Neuronal stem cell (in vitro differentiated cells): ENCODE results near the gene CD300LF.
A peak's percentile ranks its signal among the peaks of the same experiment; 100 is the strongest.

Experiments
- DNase-seq: peaks from one replicate; pipeline ENCODE4 v3.0.0-alpha.2; 2013; ENCODE audit warnings: low spot score
- H2AFZ ChIP-seq: one replicate; pipeline ENCODE4 v1.6.1; 2013; ENCODE audit warnings: mild to moderate bottlenecking, low read length, inconsistent platforms
- H2AK5ac ChIP-seq: 2 replicates; pipeline ENCODE4 v1.6.1; 2013; ENCODE audit warnings: low read depth, mild to moderate bottlenecking, inconsistent platforms, low read length, moderate library complexity, mixed read lengths
- H2BK120ac ChIP-seq: 2 replicates; pipeline ENCODE4 v1.6.1; 2013; ENCODE audit warnings: low read depth, mild to moderate bottlenecking, inconsistent platforms, low read length, moderate library complexity, mixed read lengths
- H2BK12ac ChIP-seq: one replicate; pipeline ENCODE4 v1.6.1; 2013; ENCODE audit warnings: low read length, inconsistent platforms
- H2BK15ac ChIP-seq: 2 replicates; pipeline ENCODE4 v1.6.1; 2013; ENCODE audit warnings: mild to moderate bottlenecking, low read length, inconsistent platforms, mixed read lengths
- H2BK5ac ChIP-seq: one replicate; pipeline ENCODE4 v1.6.1; 2013; ENCODE audit warnings: inconsistent platforms, mild to moderate bottlenecking, low read length, moderate library complexity
- H3K14ac ChIP-seq: one replicate; pipeline ENCODE4 v1.6.1; 2013; ENCODE audit warnings: low read length, inconsistent platforms
- H3K18ac ChIP-seq: 2 replicates; pipeline ENCODE4 v1.6.1; 2013; ENCODE audit warnings: low read length, inconsistent platforms
- H3K23ac ChIP-seq: 2 replicates; pipeline ENCODE4 v1.6.1; 2013; ENCODE audit warnings: low read depth, mild to moderate bottlenecking, mixed read lengths, low read length, inconsistent platforms; ENCODE audit not compliant: poor library complexity
- H3K27ac ChIP-seq: replicated peaks from 3 replicates; pipeline ENCODE4 v1.5.1; 2013; ENCODE audit warnings: low read length, inconsistent platforms
- H3K27me3 ChIP-seq, 3 experiments: 2 replicates each; pipeline ENCODE4 v1.6.1; 2013; ENCODE audit warnings: low read length in 3 of 3, mild to moderate bottlenecking in 2 of 3, inconsistent platforms in 1 of 3, low read depth in 1 of 3, mixed read lengths in 1 of 3, moderate library complexity in 1 of 3; ENCODE audit not compliant: control insufficient read depth in 3 of 3, insufficient read depth in 3 of 3
- H3K36me3 ChIP-seq, 2 donors: replicated peaks in 1 of 2; 2 replicates each; pipeline ENCODE4 v1.6.1; 2013; ENCODE audit warnings: low read length in 2 of 2; ENCODE audit not compliant: control insufficient read depth in 2 of 2, insufficient read depth in 2 of 2
- H3K4ac ChIP-seq: 2 replicates; pipeline ENCODE4 v1.6.1; 2013; ENCODE audit warnings: inconsistent platforms, mild to moderate bottlenecking, low read length, moderate library complexity
- H3K4me1 ChIP-seq, 2 donors: 1 replicate in 1 of 2; 2 replicates in 1 of 2; pipeline ENCODE4 v1.6.1; 2013; ENCODE audit warnings: low read length in 2 of 2, low read depth in 1 of 2; ENCODE audit not compliant: control insufficient read depth in 2 of 2, insufficient read depth in 1 of 2
- H3K4me2 ChIP-seq: one replicate; pipeline ENCODE4 v1.6.1; 2013; ENCODE audit warnings: mild to moderate bottlenecking, low read length, inconsistent platforms; ENCODE audit not compliant: insufficient read depth, poor library complexity, severe bottlenecking
- H3K4me3 ChIP-seq, 2 donors: 2 replicates each; pipeline ENCODE4 v1.5.1; 2013; ENCODE audit warnings: low read length in 2 of 2, mild to moderate bottlenecking in 2 of 2, inconsistent platforms in 1 of 2, moderate library complexity in 1 of 2
- H3K79me1 ChIP-seq: one replicate; pipeline ENCODE4 v1.6.1; 2013; ENCODE audit warnings: low read depth, mild to moderate bottlenecking, inconsistent platforms, low read length, moderate library complexity
- H3K9ac ChIP-seq: one replicate; pipeline ENCODE4 v1.6.1; 2013; ENCODE audit warnings: mild to moderate bottlenecking, low read depth, low read length, inconsistent platforms; ENCODE audit not compliant: poor library complexity
- H3K9me3 ChIP-seq, 2 donors: replicated peaks in 1 of 2; 2 replicates each; pipeline versions ENCODE3 to v1.6.1; 2013; ENCODE audit warnings: low read length in 2 of 2, mild to moderate bottlenecking in 2 of 2, inconsistent platforms in 1 of 2, low read depth in 1 of 2, mixed read lengths in 1 of 2, moderate library complexity in 1 of 2; ENCODE audit not compliant: control insufficient read depth in 2 of 2, insufficient read depth in 1 of 2
- H4K8ac ChIP-seq: one replicate; pipeline ENCODE4 v1.6.1; 2013; ENCODE audit warnings: low read depth, mild to moderate bottlenecking, inconsistent platforms, low read length, moderate library complexity
- H4K91ac ChIP-seq: one replicate; pipeline ENCODE4 v1.6.1; 2013; ENCODE audit warnings: low read length, low read depth, mild to moderate bottlenecking, inconsistent platforms; ENCODE audit not compliant: poor library complexity
- WGBS, 2 donors: extraction: QIAGEN DNeasy Blood & Tissue Kit; methylation state at CpG; one replicate each; pipeline ENCODE4 v1.1.7; 2013; ENCODE audit warnings: missing lambda C conversion rate in 2 of 2, mixed read lengths in 1 of 2; ENCODE audit not compliant: insufficient read length in 2 of 2, insufficient replicate concordance in 1 of 2; ENCODE audit errors: extremely low coverage in 2 of 2; 5-methylcytosine and 5-hydroxymethylcytosine counted together

The CD300LF gene

GRCh38 chr17:74699236-74699635, 13.5 kb downstream of the CD300LF start:
- no peak overlapping the region for H3K9ac ChIP-seq

GRCh38 chr17:74698069-74698468, 14.7 kb downstream of the CD300LF start:
- no peak overlapping the region for H3K4me3 ChIP-seq
- H3K36me3 ChIP-seq = no peaks in the 10 kb centered on the region
- H3K27me3 ChIP-seq = peaks cover 0 to 34% (median 0%) of the 10 kb centered on the region in 3 experiments
- no peak overlapping the region for H2BK12ac ChIP-seq
- H3K79me1 ChIP-seq = no peaks in the 10 kb centered on the region
- H2BK15ac ChIP-seq = peak overlapping the region; percentile 43
- peak overlapping the region; percentile 25 for H3K14ac ChIP-seq
- H4K91ac ChIP-seq = no peak overlapping the region
- H3K27ac ChIP-seq = no peak overlapping the region
- H4K8ac ChIP-seq = no peak overlapping the region
- WGBS, 2 donors = no CpG with 5 or more reads among the region's 7 CpGs
- peak overlapping the region; percentile 30 for H3K9ac ChIP-seq
- peaks cover 0 to 2% of the 10 kb centered on the region in 2 donors for H3K4me1 ChIP-seq
- no peaks in the 10 kb centered on the region for H3K9me3 ChIP-seq
- H2BK120ac ChIP-seq = no peak overlapping the region
- no peak overlapping the region for H3K23ac ChIP-seq
- peak overlapping the region; percentile 15 for H3K18ac ChIP-seq
- no peak overlapping the region for H2AFZ ChIP-seq
- H2AK5ac ChIP-seq = no peak overlapping the region
- DNase-seq = no peak
- no peak overlapping the region for H2BK5ac ChIP-seq
- no peak overlapping the region for H3K4me2 ChIP-seq
- no peak overlapping the region for H3K4ac ChIP-seq

More at GRCh38 chr17:74699236-74699635, 13.5 kb downstream of the CD300LF start:
- Histone ChIP-seq H4K91ac (no peak overlapping the region), H3K4me3 (no peak overlapping the region), H3K23ac (no peak overlapping the region), H3K27me3 (peaks cover 0 to 41% (median 0%) of the 10 kb centered on the region in 3 experiments), H3K4ac (no peak overlapping the region), H2AK5ac (no peak overlapping the region), H3K4me2 (no peak overlapping the region), H2BK12ac (no peak overlapping the region), H3K4me1 (peaks cover 0 to 2% of the 10 kb centered on the region in 2 donors), H2BK5ac (no peak overlapping the region), H2AFZ (no peak overlapping the region), H3K27ac (no peak overlapping the region), H3K18ac (no peak overlapping the region), H3K14ac (no peak overlapping the region), H2BK120ac (no peak overlapping the region), H3K79me1 (no peaks in the 10 kb centered on the region), H3K9me3 (no peaks in the 10 kb centered on the region), H4K8ac (no peak overlapping the region), H2BK15ac (no peak overlapping the region), H3K36me3 (no peaks in the 10 kb centered on the region)
- DNase-seq = no peak
- no CpG with 5 or more reads among the region's 9 CpGs for WGBS, 2 donors

DNA sequence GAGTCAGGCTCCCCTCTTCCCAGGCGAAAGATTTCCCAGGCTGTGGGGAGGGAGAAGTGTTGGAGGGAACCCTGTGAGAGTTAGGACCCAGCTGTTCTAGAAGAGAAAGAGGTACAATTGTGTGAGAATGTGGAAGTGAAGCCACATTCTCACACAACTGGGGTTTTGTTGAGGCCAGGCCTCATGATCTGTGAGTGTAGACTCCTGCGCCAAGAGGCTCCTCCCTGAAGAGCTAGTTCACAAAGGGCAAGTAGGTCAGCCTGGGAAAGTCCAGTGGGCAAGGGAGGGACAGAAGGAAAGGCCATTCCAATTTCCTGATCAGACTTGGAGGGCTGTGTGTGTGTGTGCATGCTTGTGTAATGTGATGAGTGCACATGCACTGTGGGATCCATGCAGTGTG, 15.2 kb downstream of the CD300LF start:
- no peak overlapping the region for H4K91ac ChIP-seq
- no peak overlapping the region for H2AK5ac ChIP-seq
- no peaks in the 10 kb centered on the region for H3K79me1 ChIP-seq
- no peak overlapping the region for H2BK5ac ChIP-seq
- no peak overlapping the region for H3K23ac ChIP-seq
- peaks cover 0 to 38% (median 0%) of the 10 kb centered on the region in 3 experiments for H3K27me3 ChIP-seq
- no peak overlapping the region for H3K18ac ChIP-seq
- no peak overlapping the region for H3K4me2 ChIP-seq
- no peak overlapping the region for H3K27ac ChIP-seq
- peak overlapping the region; percentile 25 for H3K14ac ChIP-seq
- no peak for DNase-seq
- H3K9ac ChIP-seq = no peak overlapping the region
- no peaks in the 10 kb centered on the region for H3K36me3 ChIP-seq
- no peak overlapping the region for H2BK120ac ChIP-seq
- H3K9me3 ChIP-seq = no peaks in the 10 kb centered on the region
- no peak overlapping the region for H3K4me3 ChIP-seq
- no peak overlapping the region for H2AFZ ChIP-seq
- peak overlapping the region; percentile 43 for H2BK15ac ChIP-seq
- WGBS, 2 donors = no CpG with 5 or more reads among the region's 2 CpGs
- H2BK12ac ChIP-seq = no peak overlapping the region
- H3K4me1 ChIP-seq = peaks cover 0 to 2% of the 10 kb centered on the region in 2 donors
- H4K8ac ChIP-seq = no peak overlapping the region
- no peak overlapping the region for H3K4ac ChIP-seq

- Histone ChIP-seq H3K18ac (no peak overlapping the region), H3K79me1 (no peaks in the 10 kb centered on the region), H3K4ac (no peak overlapping the region), H3K4me3 (no peak overlapping the region), H2BK5ac (no peak overlapping the region), H3K4me2 (no peak overlapping the region), H3K36me3 (no peaks in the 10 kb centered on the region), H2BK15ac (no peak overlapping the region), H3K27ac (no peak overlapping the region), H3K14ac (no peak overlapping the region), H3K23ac (peak overlapping the region; percentile 71), H3K27me3 (peaks cover 0 to 39% (median 0%) of the 10 kb centered on the region in 3 experiments), H4K8ac (no peak overlapping the region), H3K9me3 (no peaks in the 10 kb centered on the region), H2AK5ac (peak overlapping the region; percentile 11), H2BK12ac (peak overlapping the region; percentile 30), H2AFZ (no peak overlapping the region), H3K4me1 (peaks cover 0 to 2% of the 10 kb centered on the region in 2 donors), H3K9ac (peak overlapping the region; percentile 54), H2BK120ac (no peak overlapping the region), H4K91ac (no peak overlapping the region)
- no CpG with 5 or more reads among the region's 11 CpGs for WGBS, 2 donors
- no peak for DNase-seq
These were observed 17.1 kb downstream of the CD300LF start for GRCh38 chr17:74695629-74696028.
